ENCODE data around the gene KRTAP3-1.

GRCh38 chr17:41026715-41027471, 18.0 kb upstream of the KRTAP3-1 start, which contains the start of gene KRTAP1-5:
- TF ChIP-seq CTCF (IDR thresholded peaks at IDR 0.05): no peak
- TF ChIP-seq EP300 (IDR thresholded peaks at IDR 0.05; ENCODE audit: low read depth): no peak
- no peak for TF ChIP-seq POLR2A (IDR thresholded peaks at IDR 0.05)

All from transverse colon (tissue), 3 donors.